ENCODE measurements around the gene JAZF1.
"Not testable (repeated sequence)": the region's sequence is repeated elsewhere in the genome, so short reads cannot be mapped to it uniquely, and the experiment has no call there.

Gene JAZF1

DNA sequence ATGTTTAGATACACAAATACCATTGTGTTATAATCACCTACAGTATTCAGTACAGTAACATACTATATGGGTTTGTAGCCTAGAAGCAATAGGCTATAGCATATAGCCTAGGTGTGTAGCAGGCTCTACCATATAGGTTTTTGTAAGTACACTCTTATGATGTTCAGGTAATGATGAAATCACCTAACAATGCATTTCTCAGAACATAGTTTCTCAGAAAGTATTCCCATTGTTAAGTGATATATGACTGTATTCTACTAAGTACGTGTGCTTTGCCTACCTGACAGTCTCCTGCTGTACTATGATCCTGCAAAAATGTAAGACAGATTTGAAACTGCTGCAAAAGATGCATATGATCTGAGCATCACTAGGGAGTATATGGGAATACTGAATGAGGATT, 137.9 kb downstream of the JAZF1 start:
- DNase-seq (ENCODE audit: low spot score) = no peak

DNA sequence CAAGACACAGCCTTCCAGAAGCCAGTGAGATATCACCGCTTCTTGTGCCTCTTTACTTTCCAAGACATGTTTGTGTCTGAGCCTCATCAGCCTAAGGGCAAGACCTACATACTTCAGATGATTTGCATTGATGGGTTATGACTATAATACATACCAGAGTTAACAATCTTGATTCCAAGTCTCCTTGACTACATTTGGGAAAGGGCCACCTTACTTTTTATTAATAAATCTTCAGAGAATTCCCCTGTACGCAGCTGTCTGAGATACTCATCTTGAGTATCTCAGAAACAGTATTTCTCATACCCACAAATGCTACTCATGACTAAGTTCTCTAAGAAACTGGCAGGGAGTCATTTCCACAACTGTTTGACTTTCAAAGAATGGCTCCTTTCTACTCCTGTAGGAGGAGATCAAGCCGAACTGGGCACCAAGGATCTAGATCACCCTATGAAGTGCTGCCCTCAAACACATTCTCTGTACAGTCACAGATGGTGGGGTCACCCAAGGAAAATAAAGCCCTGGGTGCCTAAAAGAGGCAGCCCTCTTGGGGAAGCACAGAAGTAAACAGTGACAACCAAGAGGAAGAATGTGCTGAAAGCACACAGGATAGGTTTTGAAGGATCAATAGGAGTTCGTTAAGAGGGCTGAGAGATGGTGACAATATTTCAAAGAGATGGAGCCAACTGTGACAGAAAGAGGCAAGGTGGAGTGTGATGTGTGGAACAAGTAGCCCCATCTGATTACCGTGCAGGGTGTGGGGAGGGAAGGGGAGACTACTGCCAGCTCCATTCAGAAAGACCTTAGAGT, 138.9 kb downstream of the JAZF1 start:
- no peak for DNase-seq (ENCODE audit: low spot score)

DNA sequence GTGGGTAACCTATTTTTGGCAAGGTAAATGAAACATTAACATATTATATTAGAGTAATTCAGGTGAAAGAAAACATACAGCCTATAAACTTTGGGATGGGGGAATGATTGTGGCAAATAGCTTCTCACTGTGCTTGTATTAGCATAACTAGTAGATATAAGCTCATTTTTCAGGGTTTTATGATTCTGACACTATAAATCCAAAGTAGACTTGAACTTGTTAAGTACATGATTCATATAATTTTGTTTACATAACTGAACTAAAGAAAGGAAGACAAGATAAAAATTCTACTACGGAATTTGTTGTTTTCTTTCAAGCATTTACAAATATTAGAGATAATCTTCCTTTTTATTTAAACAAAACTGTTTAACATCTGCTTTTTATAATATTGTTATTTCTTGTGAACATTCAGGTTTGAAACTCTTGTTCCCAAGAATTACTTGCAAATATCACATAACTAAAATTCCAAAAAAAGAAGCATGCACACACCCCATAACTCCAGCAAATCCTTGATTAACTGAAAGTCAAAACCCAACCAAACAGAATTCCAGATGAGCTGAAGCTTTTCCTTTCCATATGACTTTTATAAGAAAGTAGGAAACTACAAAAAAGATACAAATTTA, 142.3 kb downstream of the JAZF1 start:
- no peak for DNase-seq (ENCODE audit: low spot score)

DNA sequence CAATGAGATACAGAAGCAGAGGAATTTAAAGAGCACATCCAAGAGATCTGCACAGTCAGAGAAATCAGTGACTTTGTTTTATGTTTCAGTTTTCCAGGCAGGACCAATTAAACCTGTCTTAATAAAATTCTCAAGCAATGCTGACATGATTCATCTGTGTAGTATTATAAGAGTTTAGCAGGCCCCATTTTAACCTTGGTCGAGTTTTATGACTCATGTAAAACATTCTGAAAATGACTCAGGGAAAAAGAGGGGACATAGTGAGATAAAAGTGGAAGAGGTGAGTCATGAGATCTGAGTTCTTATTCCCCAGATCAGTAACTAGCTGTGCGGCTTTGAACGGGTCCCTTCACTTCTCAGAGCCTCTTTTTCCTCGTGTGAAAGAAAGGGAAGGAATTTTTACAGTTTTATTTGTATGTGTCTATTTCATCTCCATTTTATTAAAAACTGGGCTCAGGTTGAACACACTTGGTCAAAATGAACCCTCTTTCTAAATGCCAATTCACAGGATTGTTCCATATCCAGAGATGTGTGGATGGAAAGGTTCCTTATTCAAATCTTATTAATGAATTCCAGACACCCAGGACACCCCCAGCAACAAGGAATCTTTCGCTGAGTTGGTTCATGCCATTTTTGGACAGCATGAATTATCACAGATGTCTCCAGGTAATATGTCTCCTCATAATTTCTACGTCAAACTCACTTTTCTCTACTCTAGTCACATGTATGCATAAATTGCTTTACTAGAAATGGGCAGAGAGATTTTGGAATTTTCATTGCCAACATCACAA, 143.2 kb downstream of the JAZF1 start:
- DNase-seq (ENCODE audit: low spot score) = peak; percentile 91

DNA sequence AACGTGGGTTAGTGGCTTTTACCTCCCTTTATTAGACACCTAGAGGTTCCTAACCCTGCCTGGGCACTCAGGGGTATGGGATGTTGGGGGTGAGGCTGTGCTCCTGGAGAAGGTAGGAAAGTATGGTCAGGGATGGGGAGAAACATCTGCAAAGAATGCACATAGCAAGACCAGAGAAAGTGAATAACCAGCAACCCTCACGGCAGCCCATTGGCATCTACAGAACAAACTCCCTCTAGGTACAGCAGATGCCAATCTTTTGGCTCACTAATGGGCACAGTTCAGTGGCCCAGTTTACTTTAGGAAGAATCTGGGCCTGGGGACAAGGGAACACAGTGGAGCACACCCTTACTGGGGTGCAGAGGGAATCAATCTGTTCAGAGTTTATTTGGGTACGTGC, 143.9 kb downstream of the JAZF1 start:
- DNase-seq (ENCODE audit: low spot score) = no peak

DNA sequence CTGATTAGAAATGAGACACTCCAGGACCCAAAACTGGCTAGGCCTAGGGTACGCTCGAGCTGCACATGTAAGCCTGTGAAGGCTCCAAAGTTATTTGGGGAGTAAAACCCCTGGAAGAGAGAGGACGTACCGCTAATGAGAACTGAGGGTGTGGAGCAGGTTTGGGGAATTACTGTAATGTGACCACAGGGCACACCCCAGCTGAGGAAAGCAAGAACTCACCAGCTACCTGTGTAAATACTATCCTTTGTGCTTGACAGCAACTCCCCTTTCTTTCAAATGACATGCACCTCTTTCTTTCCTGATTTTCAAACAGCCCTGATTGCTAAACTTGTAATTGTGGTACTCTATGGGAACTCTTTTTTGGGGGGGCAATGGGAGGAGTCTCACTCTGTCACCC, 147.2 kb downstream of the JAZF1 start:
- DNase-seq (ENCODE audit: low spot score) = no peak

DNA sequence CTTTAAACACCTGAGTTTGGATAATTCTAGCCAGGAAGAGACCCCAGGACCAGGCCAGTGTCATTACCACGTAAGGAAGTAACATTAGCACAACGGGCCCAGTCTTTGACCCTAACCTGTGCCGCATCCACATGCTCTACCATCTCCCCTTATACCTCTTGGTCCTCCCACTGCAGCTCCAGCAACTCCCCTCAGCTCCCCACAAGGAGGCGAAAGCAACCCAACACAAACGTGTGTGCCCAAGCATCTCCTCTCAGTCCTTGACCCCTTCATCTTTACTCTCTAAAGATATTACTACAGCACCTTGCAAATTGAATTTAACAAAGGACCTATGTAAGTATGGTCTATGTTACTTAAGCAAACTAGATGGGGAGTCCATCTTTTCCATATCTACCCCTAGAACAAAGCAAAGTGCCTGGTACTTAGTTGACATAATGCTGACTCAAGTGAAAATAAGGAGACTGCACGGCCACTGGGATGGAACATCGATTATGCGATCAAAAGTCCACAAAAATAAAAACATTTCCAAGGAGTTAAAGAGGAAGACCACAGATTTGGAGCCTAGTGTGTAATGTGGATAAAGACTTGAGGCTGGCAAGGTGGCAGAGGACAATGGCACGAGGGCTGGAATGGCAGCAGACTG, 147.7 kb downstream of the JAZF1 start:
- no peak for DNase-seq (ENCODE audit: low spot score)

DNA sequence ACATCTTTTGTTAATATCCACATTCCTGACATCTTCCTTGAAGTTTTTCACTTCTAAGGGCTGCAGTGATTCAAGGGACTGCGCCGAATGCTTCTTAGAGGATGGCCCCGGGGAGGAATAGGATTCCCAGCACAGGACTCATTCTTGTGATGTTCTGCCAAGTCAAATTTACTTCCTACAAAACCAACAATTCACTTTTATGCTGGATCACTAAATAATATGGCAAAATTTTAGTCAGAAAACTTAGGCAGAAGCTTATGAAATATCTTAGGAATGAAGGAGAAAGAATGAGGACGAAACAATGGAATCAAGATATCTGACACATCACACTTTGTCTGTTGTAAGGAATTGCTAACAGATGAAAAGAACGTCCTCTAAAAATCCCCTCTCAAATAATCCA, 151.5 kb downstream of the JAZF1 start:
- DNase-seq (ENCODE audit: low spot score) = no peak

DNA sequence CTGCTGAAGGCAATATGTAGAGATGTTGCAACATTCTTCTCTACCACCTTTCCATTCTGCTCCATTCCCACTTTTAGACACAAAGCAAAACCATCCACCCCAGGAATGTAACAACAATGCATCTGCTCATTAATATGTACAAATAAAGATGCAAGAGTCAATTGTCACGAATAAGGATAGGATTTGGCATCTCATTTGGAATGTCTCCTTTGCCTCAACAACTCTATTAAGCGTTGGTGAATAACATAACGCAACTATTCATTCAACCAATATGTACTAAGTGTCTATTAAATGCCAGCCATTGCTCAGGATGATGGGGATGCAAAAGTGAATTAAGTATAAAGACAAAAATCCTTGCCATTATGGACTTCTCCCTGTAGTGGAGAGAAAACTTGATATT, 152.1 kb downstream of the JAZF1 start:
- no peak for DNase-seq (ENCODE audit: low spot score)

DNA sequence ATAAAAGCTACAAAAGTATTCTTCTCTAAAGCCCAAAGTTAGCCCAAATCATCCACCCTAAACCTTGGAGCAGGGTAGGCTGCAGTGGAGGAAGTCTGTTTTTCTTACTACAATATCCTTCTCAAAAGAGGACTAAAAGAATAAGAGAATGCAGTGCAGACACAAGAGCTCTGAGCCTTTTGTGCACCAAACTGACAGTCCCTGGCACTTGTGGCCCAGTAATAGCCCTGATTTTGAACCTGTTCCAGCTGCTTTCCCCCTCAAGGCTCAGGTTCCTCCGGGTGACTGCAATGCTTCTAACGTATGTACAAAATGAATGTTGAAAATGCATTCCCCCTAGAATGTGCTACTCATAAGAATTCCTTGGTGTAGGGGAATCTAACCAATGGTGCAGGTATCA, 154.4 kb downstream of the JAZF1 start:
- no peak for DNase-seq (ENCODE audit: low spot score)

DNA sequence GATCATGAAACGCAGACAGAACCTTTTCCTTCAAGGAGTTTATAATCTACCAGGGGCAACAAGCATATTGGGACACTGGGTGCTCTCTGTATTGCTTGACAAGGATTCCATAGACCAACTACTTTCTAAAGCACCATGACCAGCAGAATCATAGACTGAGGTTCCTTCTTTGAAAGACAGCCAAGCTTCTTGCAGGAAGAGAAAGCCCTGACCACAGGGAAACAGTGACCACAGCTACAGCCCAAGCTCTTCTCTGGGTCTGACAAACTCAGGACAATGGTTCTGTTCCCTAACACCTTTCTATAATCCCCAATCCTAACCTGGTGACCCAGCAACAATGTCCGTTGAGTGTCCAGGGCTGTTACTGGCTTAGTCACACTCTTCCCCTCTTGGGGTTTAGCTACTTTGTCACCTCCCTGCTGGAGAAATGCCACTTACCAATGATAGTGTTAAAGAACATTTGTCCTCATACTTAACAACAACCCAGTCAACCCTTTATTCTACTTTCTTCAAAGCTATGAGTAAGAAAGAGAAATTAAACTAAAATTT, 155.7 kb downstream of the JAZF1 start:
- no peak for DNase-seq (ENCODE audit: low spot score)

DNA sequence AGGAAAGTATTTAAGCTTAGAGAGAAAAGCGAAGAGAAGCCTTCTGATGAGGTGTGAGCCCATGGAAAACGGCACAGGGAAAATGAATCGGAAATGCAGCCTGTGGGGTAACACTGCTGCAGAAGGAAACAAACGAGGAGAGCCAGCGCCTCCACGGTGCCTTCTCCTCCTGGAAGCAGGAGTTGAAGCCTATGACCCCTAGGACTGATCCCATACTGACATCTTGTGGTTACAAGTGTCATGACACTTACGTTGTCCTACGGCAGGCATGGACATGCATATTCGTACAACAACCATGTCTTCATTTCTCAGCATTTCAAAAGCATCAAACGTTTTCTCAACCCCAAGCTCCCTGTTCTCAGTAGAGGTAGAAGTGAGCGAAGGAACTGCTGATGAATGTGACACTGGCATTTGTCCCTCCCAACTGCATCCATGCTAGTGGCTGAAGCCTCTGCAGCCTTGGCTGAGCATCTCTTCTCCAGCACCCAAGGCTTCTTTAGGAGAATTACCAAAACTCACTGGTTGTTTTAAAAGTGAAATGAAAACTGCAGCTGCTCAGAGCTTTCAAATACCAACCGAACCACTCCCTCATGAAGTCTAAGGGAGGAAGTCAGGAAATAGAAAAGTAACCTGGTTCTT, 160.2 kb downstream of the JAZF1 start:
- peak; percentile 74 for DNase-seq (ENCODE audit: low spot score)

DNA sequence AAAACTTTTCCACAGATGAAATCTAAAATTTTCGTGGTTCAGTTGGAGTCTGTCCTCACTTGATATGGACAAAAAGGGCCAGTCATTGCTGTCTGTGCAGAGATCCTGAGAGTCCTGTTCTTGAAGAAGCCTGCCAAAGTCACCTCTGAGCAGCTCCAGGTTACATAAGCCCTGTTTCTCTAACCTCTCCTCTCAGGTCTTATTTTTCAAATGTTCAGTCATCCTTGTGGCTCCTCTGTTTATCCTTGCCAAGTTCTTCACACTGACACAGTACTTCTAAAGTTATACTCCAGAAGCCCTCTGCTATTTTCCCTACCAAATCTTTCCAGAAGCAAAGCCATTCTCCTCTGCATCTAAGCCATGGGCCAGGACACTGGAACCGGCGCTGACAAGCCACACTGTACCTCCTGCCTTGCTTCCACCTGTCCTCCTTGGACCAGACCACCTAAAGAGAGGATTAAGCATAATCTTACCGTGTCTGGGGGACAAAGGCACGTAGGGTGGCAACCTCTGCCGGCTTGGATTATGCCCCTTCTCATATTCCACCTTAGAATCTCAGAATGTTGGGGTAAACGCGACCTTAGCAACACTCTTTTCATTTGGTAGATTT, 161.6 kb downstream of the JAZF1 start:
- no peak for DNase-seq (ENCODE audit: low spot score)

DNA sequence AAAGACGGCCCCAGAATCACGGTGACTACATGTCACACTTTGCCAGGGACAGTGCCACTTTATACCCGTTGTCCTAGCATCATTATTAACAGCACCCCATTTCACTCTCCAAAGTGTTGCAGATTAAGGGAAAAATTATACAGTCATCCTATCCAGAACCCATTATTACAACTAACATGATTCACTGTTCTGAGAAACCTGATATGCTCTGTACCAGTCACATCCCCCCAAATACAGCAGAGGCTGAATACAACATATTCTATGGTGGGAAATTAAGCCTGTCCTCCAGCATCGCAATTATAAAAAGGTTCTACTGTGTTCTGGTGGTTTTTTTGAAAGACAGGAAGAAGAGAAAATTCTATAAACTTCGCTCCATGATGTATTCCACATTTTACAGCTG, 162.1 kb downstream of the JAZF1 start:
- DNase-seq (ENCODE audit: low spot score) = no peak

DNA sequence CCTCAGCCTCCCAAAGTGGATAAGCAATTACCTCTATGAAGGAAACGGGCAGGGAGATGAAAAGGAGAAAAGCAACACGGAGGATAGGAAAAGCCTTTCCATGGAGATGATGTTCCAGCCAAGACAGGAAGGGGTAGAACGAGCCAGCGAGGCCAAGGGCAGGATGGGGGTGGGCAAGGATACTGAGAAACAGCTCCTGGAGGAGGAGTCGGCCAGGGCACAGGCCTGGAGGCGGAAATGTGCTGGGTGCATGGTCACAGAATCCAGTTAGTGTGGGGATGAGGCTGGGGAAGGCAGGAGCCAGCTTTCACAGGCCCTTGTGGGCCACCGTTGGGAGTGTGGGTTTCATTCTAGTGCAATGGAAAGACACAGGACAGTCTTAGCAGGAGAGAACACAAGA, 162.6 kb downstream of the JAZF1 start:
- DNase-seq (ENCODE audit: low spot score) = no peak

DNA sequence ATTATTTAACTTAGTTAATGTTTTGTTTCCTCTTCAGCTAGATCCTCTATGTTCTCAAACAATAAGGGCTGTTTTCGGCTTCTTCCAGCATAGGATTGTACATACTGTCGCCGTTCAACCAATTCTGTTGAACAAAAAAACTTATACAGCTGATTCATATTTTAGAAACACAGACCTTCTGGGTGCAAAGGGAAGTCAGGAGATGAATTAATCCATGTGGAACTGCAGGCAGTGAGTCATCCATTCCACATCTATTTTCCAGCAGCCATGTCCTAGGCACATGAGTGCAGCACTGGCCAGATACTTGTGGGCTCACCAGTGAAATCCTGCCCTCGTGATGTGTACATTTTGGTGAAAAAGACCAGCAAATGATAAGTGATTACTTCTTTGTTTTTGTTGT, 163.2 kb downstream of the JAZF1 start:
- DNase-seq (ENCODE audit: low spot score) = no peak

DNA sequence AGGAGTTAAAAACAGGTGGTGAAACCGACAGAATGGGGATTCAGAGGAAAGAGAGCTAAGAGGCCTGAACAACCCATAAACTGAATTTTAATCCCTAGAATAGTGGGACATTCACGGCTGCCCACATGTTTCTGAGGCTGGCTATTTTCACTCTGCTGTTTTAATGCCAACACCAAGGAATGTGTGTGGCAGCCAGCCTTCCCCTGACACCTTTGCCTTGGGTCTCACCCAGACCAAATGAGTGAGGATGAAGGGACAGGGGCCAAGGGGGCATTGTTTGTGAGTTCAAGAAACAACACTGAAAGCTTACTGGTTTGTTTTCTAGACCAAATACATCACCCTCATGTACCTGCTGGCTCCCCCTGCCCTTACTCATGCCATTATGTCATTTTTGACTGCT, 164.3 kb downstream of the JAZF1 start:
- no peak for DNase-seq (ENCODE audit: low spot score)

DNA sequence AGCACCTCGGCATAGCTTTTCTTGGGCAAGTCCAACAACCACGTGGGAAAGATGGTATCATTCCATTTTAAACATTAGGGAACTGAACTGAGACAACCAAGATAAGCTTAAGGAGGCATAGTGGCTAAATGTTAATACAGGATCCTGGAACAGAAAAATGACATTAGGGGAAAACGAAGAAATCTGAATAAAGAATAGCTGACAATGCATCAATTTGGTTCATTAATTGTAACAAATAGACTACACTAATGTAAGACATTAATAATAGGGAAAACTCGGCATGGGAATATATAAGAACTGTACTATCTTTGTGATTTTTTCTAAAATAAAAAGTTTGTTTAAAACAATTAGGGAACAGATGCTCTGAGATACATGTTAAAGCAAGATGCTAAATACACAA, 165.4 kb downstream of the JAZF1 start:
- no peak for DNase-seq (ENCODE audit: low spot score)

DNA sequence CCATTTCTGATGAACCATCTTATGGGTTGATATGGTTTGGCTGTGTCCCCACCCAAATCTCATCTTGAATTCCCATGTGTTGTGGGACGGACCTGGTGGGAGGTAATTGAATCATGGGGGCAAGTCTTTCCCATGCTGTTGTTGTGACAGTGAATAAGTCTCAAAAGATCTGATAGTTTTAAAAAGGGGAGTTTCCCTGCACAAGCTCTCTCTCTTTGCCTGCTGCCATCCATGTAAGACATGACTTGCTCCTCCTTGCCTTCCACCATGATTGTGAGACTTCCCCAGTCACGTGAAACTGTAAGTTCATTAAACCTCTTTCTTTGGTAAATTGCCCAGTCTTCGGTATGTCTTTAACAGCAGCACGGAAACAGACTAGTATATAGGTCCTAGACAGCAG, 166.3 kb downstream of the JAZF1 start:
- DNase-seq (ENCODE audit: low spot score) = not testable (repeated sequence)

DNA sequence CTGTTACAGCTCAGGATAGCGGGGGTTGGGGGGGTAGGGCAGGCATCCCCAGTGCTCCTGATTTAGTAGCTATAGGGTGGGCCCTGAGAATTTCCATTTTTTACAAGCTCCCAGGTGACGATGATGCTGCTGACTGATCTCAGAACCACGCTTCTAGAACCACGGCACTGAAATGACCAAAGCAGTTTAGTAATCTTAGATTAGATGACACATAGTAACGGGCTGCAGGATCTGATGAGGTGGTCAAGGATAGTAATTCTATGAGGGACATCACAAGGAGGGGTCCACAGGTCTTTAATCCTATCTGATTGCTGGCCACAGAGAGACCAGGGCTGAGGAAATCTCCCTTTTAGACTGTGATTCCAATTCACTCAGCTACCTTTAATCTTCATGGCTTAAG, 167.2 kb downstream of the JAZF1 start:
- DNase-seq (ENCODE audit: low spot score) = no peak

DNA sequence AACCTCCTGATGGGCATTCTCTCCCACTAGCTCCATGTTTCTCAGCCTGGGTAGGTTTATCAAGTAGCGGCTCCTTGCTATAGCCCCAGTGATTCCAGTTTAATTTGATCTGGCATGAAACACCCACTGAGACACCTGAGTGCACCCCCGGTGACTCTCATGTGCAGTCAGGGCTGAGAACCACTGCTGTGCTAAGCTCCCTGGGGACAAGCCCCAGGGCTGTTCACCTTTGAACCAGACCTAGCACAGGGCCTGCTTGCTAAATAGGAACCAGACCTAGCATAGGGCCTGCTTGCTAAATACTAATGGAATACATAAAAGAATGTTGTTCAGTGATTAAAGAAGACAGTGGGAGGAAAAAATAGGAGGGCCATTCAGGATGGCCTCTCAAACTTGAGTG, 167.6 kb downstream of the JAZF1 start:
- DNase-seq (ENCODE audit: low spot score) = no peak

All from hematopoietic multipotent progenitor cell treated with erythropoietin and hydrocortisone succinate and interleukin-3 and kit ligand, for 15 days (in vitro differentiated cells).